IMR-90 (cell line): ENCODE results near the gene PROB1. TPM values are rescaled to one million over a fixed set of nuclear protein-coding genes. Genes with fewer than 3 reads are reported as not detected.

ENCODE experiments used
- ATAC-seq: fragments of 200-7000 bp; cut with Tn5 transposase; 2 replicates; pipeline ENCODE4 v1.9.1; 2020; ENCODE audit warnings: low read depth, mild to moderate bottlenecking, moderate library complexity
- BruUV-seq: library from RNA; stranded (reverse); fragments of 400-500 nt; replicated peaks from 2 replicates; lab custom pipeline; 2021; lab: Mats Ljungman, UMichigan
- CTCF ChIA-PET: fragments of 300-600 bp; formaldehyde crosslinking; extraction: SDS; loops from one replicate; lab custom pipeline; 2021; ENCODE audit warnings: antibody characterized with exemption; lab: Yijun Ruan, JAX
- POLR2A ChIA-PET: fragments of 300-600 bp; sonication (Branson Sonifier 250); formaldehyde crosslinking; loops from one replicate; lab custom pipeline; 2022; ENCODE audit warnings: antibody characterized with exemption; ENCODE audit not compliant: unreplicated experiment; lab: Charles Lee
- DNase-seq: peaks from one replicate; pipeline ENCODE4 v3.0.0; 2013
- H2AFZ ChIP-seq: replicated peaks from 2 replicates; pipeline ENCODE3; 2013; ENCODE audit warnings: low read length, mild to moderate bottlenecking; ENCODE audit not compliant: poor library complexity
- H2AK5ac ChIP-seq: 2 replicates; pipeline ENCODE4 v1.6.1; 2013; ENCODE audit warnings: low read depth, low read length, inconsistent platforms
- H2AK9ac ChIP-seq: replicated peaks from 2 replicates; pipeline ENCODE3; 2013; ENCODE audit warnings: mild to moderate bottlenecking, low read depth, low read length, moderate library complexity; ENCODE audit not compliant: poor library complexity
- H2BK120ac ChIP-seq: 2 replicates; pipeline ENCODE4 v1.6.1; 2013; ENCODE audit warnings: low read depth, low read length, inconsistent platforms
- H2BK15ac ChIP-seq: 3 replicates; pipeline ENCODE4 v1.6.1; 2013; ENCODE audit warnings: low read depth, low read length, inconsistent platforms
- H2BK20ac ChIP-seq: 2 replicates; pipeline ENCODE4 v1.6.1; 2013; ENCODE audit warnings: low read depth, mild to moderate bottlenecking, inconsistent platforms, low read length, moderate library complexity
- H2BK5ac ChIP-seq: 2 replicates; pipeline ENCODE4 v1.6.1; 2013; ENCODE audit warnings: mild to moderate bottlenecking, low read depth, low read length, inconsistent platforms; ENCODE audit not compliant: poor library complexity, severe bottlenecking
- H3K14ac ChIP-seq: replicated peaks from 2 replicates; pipeline ENCODE4 v1.6.1; 2013; ENCODE audit warnings: low read depth, low read length, inconsistent platforms
- H3K18ac ChIP-seq: 2 replicates; pipeline ENCODE4 v1.6.1; 2013; ENCODE audit warnings: low read depth, low read length, control low read depth
- H3K23ac ChIP-seq: 2 replicates; pipeline ENCODE4 v1.6.1; 2013; ENCODE audit warnings: low read depth, low read length, inconsistent platforms
- H3K27ac ChIP-seq: 2 replicates; pipeline ENCODE4 v1.5.1; 2013; ENCODE audit warnings: mild to moderate bottlenecking, control low read depth, low read length; ENCODE audit not compliant: insufficient read depth
- H3K27me3 ChIP-seq: 2 replicates; pipeline ENCODE4 v1.6.1; 2013; ENCODE audit warnings: low read length; ENCODE audit not compliant: control insufficient read depth, insufficient read depth
- H3K36me3 ChIP-seq: 2 replicates; pipeline ENCODE4 v1.6.1; 2013; ENCODE audit warnings: low read length, mixed read lengths; ENCODE audit not compliant: control insufficient read depth, insufficient read depth
- H3K4ac ChIP-seq: 2 replicates; pipeline ENCODE4 v1.6.1; 2013; ENCODE audit warnings: low read depth, low read length, inconsistent platforms
- H3K4me1 ChIP-seq: 2 replicates; pipeline ENCODE4 v1.6.1; 2013; ENCODE audit warnings: low read length, mixed read lengths; ENCODE audit not compliant: control insufficient read depth, insufficient read depth
- H3K4me2 ChIP-seq: 2 replicates; pipeline ENCODE4 v1.6.1; 2013; ENCODE audit warnings: low read depth, mild to moderate bottlenecking, control low read depth, low read length, moderate library complexity
- H3K4me3 ChIP-seq: 2 replicates; pipeline ENCODE4 v1.5.1; 2013; ENCODE audit warnings: low read depth, mild to moderate bottlenecking, control low read depth, low read length, moderate library complexity; ENCODE audit not compliant: insufficient read depth
- H3K56ac ChIP-seq: 2 replicates; pipeline ENCODE4 v1.6.1; 2013; ENCODE audit warnings: low read length, inconsistent platforms; ENCODE audit not compliant: insufficient read depth; ENCODE audit errors: extremely low read depth
- H3K79me1 ChIP-seq, 2 experiments: 2 replicates each; pipeline ENCODE4 v1.6.1; 2013; ENCODE audit warnings: low read length in 2 of 2, inconsistent platforms in 1 of 2, low read depth in 1 of 2
- H3K9ac ChIP-seq: 2 replicates; pipeline ENCODE4 v1.6.1; 2013; ENCODE audit warnings: low read depth, low read length, control low read depth
- H3K9me1 ChIP-seq: 2 replicates; pipeline ENCODE4 v1.6.1; 2013; ENCODE audit warnings: low read length, inconsistent platforms; ENCODE audit not compliant: insufficient read depth
- H3K9me3 ChIP-seq: 2 replicates; pipeline ENCODE4 v1.6.1; 2013; ENCODE audit warnings: low read length; ENCODE audit not compliant: control insufficient read depth, insufficient read depth
- H4K20me1 ChIP-seq: 2 replicates; pipeline ENCODE4 v1.6.1; 2013; ENCODE audit warnings: low read length, inconsistent platforms; ENCODE audit not compliant: insufficient read depth
- H4K5ac ChIP-seq: 2 replicates; pipeline ENCODE4 v1.6.1; 2013; ENCODE audit warnings: mild to moderate bottlenecking, low read depth, low read length, control low read depth
- H4K8ac ChIP-seq, 2 experiments: 2 replicates each; pipeline ENCODE4 v1.6.1; 2013; ENCODE audit warnings: low read depth in 2 of 2, low read length in 2 of 2, control low read depth in 1 of 2, inconsistent platforms in 1 of 2
- H4K91ac ChIP-seq: 2 replicates; pipeline ENCODE4 v1.6.1; 2013; ENCODE audit warnings: low read depth, low read length, inconsistent platforms; ENCODE audit not compliant: insufficient read depth
- BHLHE40 ChIP-seq: fragments of 150-350 bp; IDR thresholded peaks from 2 replicates; pipeline ENCODE4 v1.6.1; 2016; ENCODE audit warnings: mild to moderate bottlenecking, low read depth, low read length
- CEBPB ChIP-seq: IDR thresholded peaks from 2 replicates; pipeline ENCODE4 v1.6.1; 2012; ENCODE audit warnings: low read depth, low read length, improper control_type of control experiment
- CHD1 ChIP-seq: IDR thresholded peaks from 2 replicates; pipeline ENCODE4 v1.6.1; 2012; ENCODE audit warnings: low read depth, low read length, improper control_type of control experiment
- ELK1 ChIP-seq: fragments of 150-350 bp; IDR thresholded peaks from 2 replicates; pipeline ENCODE4 v1.6.1; 2016; ENCODE audit warnings: low read depth, mild to moderate bottlenecking, low read length, moderate library complexity, borderline replicate concordance
- FOS ChIP-seq: fragments of 150-350 bp; IDR thresholded peaks from 2 replicates; pipeline ENCODE4 v1.6.1; 2016; ENCODE audit warnings: low read depth, low read length
- MAFK ChIP-seq: IDR thresholded peaks from 2 replicates; pipeline ENCODE4 v1.6.1; 2012; ENCODE audit warnings: low read depth, low read length, improper control_type of control experiment
- MAZ ChIP-seq: IDR thresholded peaks from 2 replicates; pipeline ENCODE4 v1.6.1; 2012; ENCODE audit warnings: low read depth, mild to moderate bottlenecking, low read length, improper control_type of control experiment, moderate library complexity, borderline replicate concordance
- MXI1 ChIP-seq: IDR thresholded peaks from 2 replicates; pipeline ENCODE4 v1.6.1; 2012; ENCODE audit warnings: low read depth, mild to moderate bottlenecking, low read length, moderate library complexity, borderline replicate concordance
- NFE2L2 ChIP-seq: fragments of 150-350 bp; IDR thresholded peaks from 2 replicates; pipeline ENCODE4 v1.6.1; 2016; ENCODE audit warnings: low read depth, mild to moderate bottlenecking, low read length
- POLR2A ChIP-seq: IDR thresholded peaks from 2 replicates; pipeline ENCODE4 v1.6.1; 2012; ENCODE audit warnings: mild to moderate bottlenecking, low read depth, low read length
- RAD21 ChIP-seq: IDR thresholded peaks from 2 replicates; pipeline ENCODE4 v1.6.1; 2012; ENCODE audit warnings: low read length, improper control_type of control experiment
- RFX5 ChIP-seq: IDR thresholded peaks from 2 replicates; pipeline ENCODE4 v1.8.0; 2012; ENCODE audit warnings: low read depth, mild to moderate bottlenecking, low read length, moderate library complexity
- WGBS, 2 experiments: methylation state at CpG; one replicate each; pipeline versions ENCODE4 v1.1.5 to v1.1.7; 2013; ENCODE audit warnings: missing lambda C conversion rate in 2 of 2; ENCODE audit not compliant: insufficient read length in 1 of 2; ENCODE audit errors: extremely low coverage in 2 of 2; 5-methylcytosine and 5-hydroxymethylcytosine counted together
- dilution Hi-C: fragments of 300-500 bp; cut with HindIII; formaldehyde crosslinking; loops from one replicate; pipeline ENCODE4 v1.14.3; 2018; ENCODE audit warnings: low sequenced_read_pairs; ENCODE audit not compliant: unreplicated experiment
- in situ Hi-C: fragments of 300-500 bp; cut with MboI; formaldehyde crosslinking; loops from 3 replicates; pipeline ENCODE4 v1.14.3; 2019; ENCODE audit warnings: low sequenced_read_pairs, inconsistent platforms, mixed read lengths
- intact Hi-C: fragments of 100-400 bp; cut with micrococcal nuclease; formaldehyde crosslinking; loops from 2 replicates; pipeline ENCODE4 v1.10.0; 2022
- polyA plus RNA-seq, 3 experiments: library from polyadenylated mRNA; depleted of rRNA; stranded (reverse); fragments of >200 nt; gene quantifications; 2 replicates each; pipeline ENCODE4 v1.2.3, GENCODE V29; 2012; ENCODE audit warnings: low replicate concordance in 1 of 3
- total RNA-seq: library from RNA; depleted of rRNA; stranded (reverse); fragments of >200 nt; gene quantifications from 2 replicates; pipeline ENCODE4 v1.2.3, GENCODE V29; 2012
- TF ChIP-seq, protein P1 (sequence below): fragments of 150-350 bp; IDR thresholded peaks from 2 replicates; pipeline ENCODE4 v1.6.1; 2017; ENCODE audit warnings: mild to moderate bottlenecking, antibody characterized with exemption, low read length, low read depth

PROB1 gene
- total and polyA plus RNA-seq, 2 of the 4 experiments (the other 2 are of a cell fraction), result under 0.01 to 0.38 TPM

- H3K9me3 ChIP-seq, result no peaks in the 10 kb centered on the region
- no peak overlapping the region for H3K27ac ChIP-seq
- no peak overlapping the region for H3K56ac ChIP-seq
- no peak overlapping the region for H2AFZ ChIP-seq
- ATAC-seq, result peak; percentile 40; the same call in 1 of the 2 replicates
- no peak overlapping the region for H4K5ac ChIP-seq
- no CpG with 5 or more reads among the region's 9 CpGs for WGBS, 2 experiments
- ChIA-PET CTCF (no interaction called here), POLR2A (no interaction called here)
- H3K9me1 ChIP-seq, result no peaks in the 10 kb centered on the region
- no peak overlapping the region for H2BK120ac ChIP-seq
- no peak overlapping the region for H2BK20ac ChIP-seq
- H3K9ac ChIP-seq, result no peak overlapping the region
- H3K4ac ChIP-seq, result no peak overlapping the region
- H3K4me1 ChIP-seq, result peaks cover 7% of the 10 kb centered on the region; the same call in 1 of the 2 replicates
- no peak overlapping the region for H4K91ac ChIP-seq
- TF ChIP-seq MXI1 (no peak), ELK1 (no peak), CEBPB (no peak), POLR2A (no peak), NFE2L2 (no peak), RAD21 (no peak), CHD1 (no peak), BHLHE40 (no peak), RFX5 (no peak), MAZ (no peak), FOS (no peak), MAFK (no peak)
- TF ChIP-seq, protein P1, sequence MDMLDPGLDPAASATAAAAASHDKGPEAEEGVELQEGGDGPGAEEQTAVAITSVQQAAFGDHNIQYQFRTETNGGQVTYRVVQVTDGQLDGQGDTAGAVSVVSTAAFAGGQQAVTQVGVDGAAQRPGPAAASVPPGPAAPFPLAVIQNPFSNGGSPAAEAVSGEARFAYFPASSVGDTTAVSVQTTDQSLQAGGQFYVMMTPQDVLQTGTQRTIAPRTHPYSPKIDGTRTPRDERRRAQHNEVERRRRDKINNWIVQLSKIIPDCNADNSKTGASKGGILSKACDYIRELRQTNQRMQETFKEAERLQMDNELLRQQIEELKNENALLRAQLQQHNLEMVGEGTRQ, result no peak
- no peaks in the 10 kb centered on the region for H3K79me1 ChIP-seq
- no peak overlapping the region for H2BK5ac ChIP-seq
- no peak overlapping the region for H3K4me3 ChIP-seq
- H4K20me1 ChIP-seq, result no peaks in the 10 kb centered on the region
- in situ Hi-C loops, result no loop called here
- no peak overlapping the region for H3K23ac ChIP-seq
- intact Hi-C loops, result no loop called here
- no peak overlapping the region for H2AK5ac ChIP-seq
- dilution Hi-C loops, result loop anchor here (25.0 kb wide), 1 partner anchor 96 kb away; no protein-coding TSS in a partner anchor
- H2BK15ac ChIP-seq, result no peak overlapping the region
- no peak overlapping the region for H2AK9ac ChIP-seq
- no peaks in the 10 kb centered on the region for H3K27me3 ChIP-seq
- no peak overlapping the region for H3K18ac ChIP-seq
- peaks cover 23% of the 10 kb centered on the region for H3K36me3 ChIP-seq
- H3K14ac ChIP-seq, result 0 out of 2 replicates have a peak overlapping the region, but pooled peaks have one; percentile 14
- H3K4me2 ChIP-seq, result no peak overlapping the region
- H4K8ac ChIP-seq, result no peak overlapping the region
- DNase-seq, result no peak
- BruUV-seq, result no TSS peak
Measured at GRCh38 chr5:139416651-139417050, 21.7 kb upstream of the PROB1 start.
